H1 (cell line): ENCODE results near the gene RNF2. TPM values are rescaled to one million over a fixed set of nuclear protein-coding genes. Genes with fewer than 3 reads are reported as not detected.
"Not testable (repeated sequence)": the region's sequence is repeated elsewhere in the genome, so short reads cannot be mapped to it uniquely, and the experiment has no call there.

ENCODE experiments used
- CTCF ChIA-PET: fragments of 300-600 bp; sonication (Branson Sonifier 250); formaldehyde crosslinking; loops from one replicate; lab custom pipeline; 2021; ENCODE audit not compliant: partially characterized antibody; lab: Charles Lee
- POLR2A ChIA-PET: fragments of 300-600 bp; sonication (Branson Sonifier 250); formaldehyde crosslinking; loops from one replicate; lab custom pipeline; 2021; ENCODE audit warnings: inconsistent platforms; ENCODE audit not compliant: partially characterized antibody; lab: Charles Lee
- DNase-seq, 2 experiments: peaks; one replicate each; pipeline versions ENCODE4 v3.0.0 to v3.0.0-alpha.2; 2010 to 2022; ENCODE audit warnings: low spot score in 2 of 2, low read depth in 1 of 2, mixed read lengths in 1 of 2
- FAIRE-seq: peaks from 2 replicates; lab custom pipeline; 2011; peaks lifted over from hg19 to GRCh38; lab: Jason Lieb, UNC
- H2AFZ ChIP-seq: 2 replicates; pipeline ENCODE4 v1.8.1; 2012; ENCODE audit warnings: low read length, inconsistent platforms
- H2AK5ac ChIP-seq: 2 replicates; pipeline ENCODE4 v1.6.1; 2013; ENCODE audit warnings: low read depth, low read length
- H2BK120ac ChIP-seq: replicated peaks from 2 replicates; pipeline ENCODE3; 2013; ENCODE audit warnings: low read depth, low read length, inconsistent platforms
- H2BK12ac ChIP-seq: 2 replicates; pipeline ENCODE4 v1.6.1; 2013; ENCODE audit warnings: low read depth, low read length
- H2BK15ac ChIP-seq: 2 replicates; pipeline ENCODE4 v1.6.1; 2013; ENCODE audit warnings: low read length
- H2BK20ac ChIP-seq: 2 replicates; pipeline ENCODE4 v1.6.1; 2013; ENCODE audit warnings: low read length
- H2BK5ac ChIP-seq: 2 replicates; pipeline ENCODE4 v1.6.1; 2013; ENCODE audit warnings: low read depth, low read length
- H3K14ac ChIP-seq: 2 replicates; pipeline ENCODE4 v1.6.1; 2013; ENCODE audit warnings: inconsistent platforms; ENCODE audit not compliant: insufficient read length
- H3K18ac ChIP-seq: 2 replicates; pipeline ENCODE4 v1.6.1; 2013; ENCODE audit warnings: low read length; ENCODE audit errors: extremely low read depth
- H3K23ac ChIP-seq: 2 replicates; pipeline ENCODE4 v1.6.1; 2013; ENCODE audit warnings: inconsistent platforms; ENCODE audit not compliant: insufficient read length
- H3K23me2 ChIP-seq: 2 replicates; pipeline ENCODE4 v1.6.1; 2013; ENCODE audit warnings: low read depth, low read length
- H3K27ac ChIP-seq: 2 replicates; pipeline ENCODE4 v1.6.1; 2011; ENCODE audit warnings: low read depth, low read length, inconsistent platforms
- H3K27me3 ChIP-seq, 4 experiments: replicated peaks in 1 of 4; 1 replicate in 1 of 4; 2 replicates in 3 of 4; pipeline versions ENCODE4 v1.6.1 to v1.8.1; 2011 to 2013; ENCODE audit warnings: low read length in 3 of 4, mild to moderate bottlenecking in 3 of 4, inconsistent platforms in 2 of 4, mixed read lengths in 2 of 4, moderate library complexity in 1 of 4; ENCODE audit not compliant: control insufficient read depth in 3 of 4, insufficient read depth in 3 of 4; ENCODE audit errors: extremely low read depth in 1 of 4
- H3K36me3 ChIP-seq, 4 experiments: 2 replicates each; pipeline versions ENCODE4 v1.6.1 to v1.8.1; 2011 to 2013; ENCODE audit warnings: mild to moderate bottlenecking in 4 of 4, low read length in 3 of 4, moderate library complexity in 2 of 4, control low read depth in 1 of 4, inconsistent platforms in 1 of 4; ENCODE audit not compliant: insufficient read depth in 4 of 4, control insufficient read depth in 2 of 4
- H3K4ac ChIP-seq: replicated peaks from 2 replicates; pipeline ENCODE3; 2013; ENCODE audit warnings: low read length, low read depth, mixed read lengths, inconsistent platforms; ENCODE audit not compliant: insufficient read length
- H3K4me1 ChIP-seq, 4 experiments: replicated peaks in 1 of 4; 1 replicate in 1 of 4; 2 replicates in 3 of 4; pipeline versions ENCODE4 v1.6.1 to v1.8.1; 2011 to 2013; ENCODE audit warnings: low read length in 3 of 4, inconsistent platforms in 2 of 4, mixed read lengths in 1 of 4; ENCODE audit not compliant: insufficient read depth in 4 of 4, control insufficient read depth in 3 of 4
- H3K4me2 ChIP-seq, 2 experiments: 2 replicates each; pipeline versions ENCODE4 v1.6.1 to v1.8.1; 2011 to 2013; ENCODE audit warnings: low read depth in 2 of 2, low read length in 2 of 2, control low read depth in 1 of 2, inconsistent platforms in 1 of 2, mild to moderate bottlenecking in 1 of 2; ENCODE audit not compliant: insufficient read depth in 1 of 2
- H3K4me3 ChIP-seq, 4 experiments: fragments of 200-600, 300-600 bp in 1 of 4; sonication (generic), shearing (Covaris generic), sonication (Bioruptor Twin) in 1 of 4; 2 replicates each; pipeline versions ENCODE4 v1.5.1 to v1.8.1; 2011 to 2016; ENCODE audit warnings: low read length in 4 of 4, low read depth in 3 of 4, control low read depth in 2 of 4, inconsistent platforms in 2 of 4, mild to moderate bottlenecking in 2 of 4, mixed read lengths in 1 of 4, moderate library complexity in 1 of 4; ENCODE audit not compliant: insufficient read depth in 2 of 4; ENCODE audit errors: extremely low read depth in 1 of 4
- H3K56ac ChIP-seq: replicated peaks from 2 replicates; pipeline ENCODE3; 2013; ENCODE audit warnings: low read depth, mild to moderate bottlenecking, mixed read lengths, low read length, inconsistent platforms; ENCODE audit not compliant: insufficient read length
- H3K79me1 ChIP-seq: 2 replicates; pipeline ENCODE4 v1.6.1; 2013; ENCODE audit warnings: low read depth, low read length, control low read depth
- H3K79me2 ChIP-seq, 2 experiments: 2 replicates each; pipeline versions ENCODE4 v1.6.1 to v1.8.1; 2012 to 2013; ENCODE audit warnings: low read length in 2 of 2, mild to moderate bottlenecking in 2 of 2, inconsistent platforms in 1 of 2; ENCODE audit not compliant: insufficient read depth in 2 of 2, control insufficient read depth in 1 of 2
- H3K9ac ChIP-seq, 4 experiments: replicated peaks in 1 of 4; 1 replicate in 1 of 4; 2 replicates in 3 of 4; pipeline versions ENCODE4 v1.6.1 to v1.8.1; 2011 to 2013; ENCODE audit warnings: low read depth in 3 of 4, low read length in 3 of 4, control low read depth in 2 of 4, mild to moderate bottlenecking in 2 of 4, moderate library complexity in 2 of 4, inconsistent platforms in 1 of 4; ENCODE audit errors: extremely low read depth in 1 of 4
- H3K9me3 ChIP-seq, 2 experiments: 2 replicates each; pipeline versions ENCODE4 v1.6.1 to v1.8.1; 2012 to 2013; ENCODE audit warnings: mild to moderate bottlenecking in 2 of 2, moderate library complexity in 2 of 2, control low read depth in 1 of 2, inconsistent platforms in 1 of 2, low read depth in 1 of 2, low read length in 1 of 2, mixed read lengths in 1 of 2; ENCODE audit not compliant: insufficient read depth in 2 of 2
- H4K20me1 ChIP-seq, 2 experiments: replicated peaks in 1 of 2; 2 replicates each; pipeline versions ENCODE3 to v1.8.1; 2011 to 2013; ENCODE audit warnings: inconsistent platforms in 2 of 2, low read length in 2 of 2, mild to moderate bottlenecking in 1 of 2; ENCODE audit not compliant: insufficient read depth in 2 of 2, control insufficient read depth in 1 of 2
- H4K5ac ChIP-seq: 2 replicates; pipeline ENCODE4 v1.6.1; 2013; ENCODE audit warnings: low read length, low read depth, mixed read lengths, inconsistent platforms; ENCODE audit not compliant: insufficient read length
- H4K8ac ChIP-seq: 2 replicates; pipeline ENCODE4 v1.8.0; 2013; ENCODE audit warnings: mild to moderate bottlenecking, moderate library complexity, low read length, inconsistent platforms; ENCODE audit not compliant: insufficient read depth; ENCODE audit errors: extremely low read depth
- H4K91ac ChIP-seq: replicated peaks from 2 replicates; pipeline ENCODE3; 2013; ENCODE audit warnings: low read length, mixed read lengths, inconsistent platforms; ENCODE audit not compliant: insufficient read length
- CEBPB ChIP-seq: IDR thresholded peaks from 2 replicates; pipeline ENCODE4 v1.6.1; 2012; ENCODE audit warnings: low read depth, low read length
- FOSL1 ChIP-seq: IDR thresholded peaks from 2 replicates; pipeline ENCODE4 v1.6.1; 2011; ENCODE audit warnings: mild to moderate bottlenecking, low read depth, low read length, moderate library complexity; ENCODE audit not compliant: insufficient read depth
- JUN ChIP-seq: IDR thresholded peaks from 2 replicates; pipeline ENCODE4 v1.6.1; 2011; ENCODE audit warnings: low read depth, mild to moderate bottlenecking, improper control_type of control experiment, low read length
- MAX ChIP-seq: IDR thresholded peaks from 2 replicates; pipeline ENCODE4 v1.6.1; 2012; ENCODE audit warnings: inconsistent platforms
- NANOG ChIP-seq: IDR thresholded peaks from 2 replicates; pipeline ENCODE4 v1.6.1; 2011; ENCODE audit warnings: low read length, low read depth, mild to moderate bottlenecking, inconsistent platforms; ENCODE audit not compliant: insufficient read depth, poor library complexity, severe bottlenecking
- NRF1 ChIP-seq: IDR thresholded peaks from 2 replicates; pipeline ENCODE4 v1.6.1; 2011; ENCODE audit warnings: mild to moderate bottlenecking, low read depth, low read length, improper control_type of control experiment
- PHF8 ChIP-seq: fragments of 200-600 bp; sonication (generic); conservative IDR thresholded peaks from 2 replicates; pipeline ENCODE4 v1.7.1; 2012; ENCODE audit warnings: low read depth, mild to moderate bottlenecking, inconsistent platforms, low read length, moderate library complexity
- RAD21 ChIP-seq, 2 experiments: IDR thresholded peaks in 1 of 2; conservative IDR thresholded peaks in 1 of 2; 2 replicates each; pipeline ENCODE4 v1.6.1; 2011; ENCODE audit warnings: low read depth in 2 of 2, low read length in 2 of 2, improper control_type of control experiment in 1 of 2, inconsistent platforms in 1 of 2, mild to moderate bottlenecking in 1 of 2, moderate library complexity in 1 of 2
- TBP ChIP-seq: IDR thresholded peaks from 2 replicates; pipeline ENCODE4 v1.6.1; 2011; ENCODE audit warnings: low read depth, low read length, improper control_type of control experiment
- WGBS, 2 experiments: shearing (Covaris generic) in 1 of 2; methylation state at CpG; one replicate each; pipeline versions ENCODE4 v1.1.6 to v1.1.7; 2013 to 2015; ENCODE audit warnings: low lambda C conversion rate in 2 of 2, mixed read lengths in 2 of 2, inconsistent platforms in 1 of 2, low coverage in 1 of 2, missing lambda C conversion rate in 1 of 2; ENCODE audit not compliant: insufficient replicate concordance in 2 of 2, insufficient coverage in 1 of 2, insufficient read length in 1 of 2; ENCODE audit errors: extremely low coverage in 1 of 2, missing lambda C conversion rate in 1 of 2; 5-methylcytosine and 5-hydroxymethylcytosine counted together
- polyA plus RNA-seq, 7 experiments: library from polyadenylated mRNA; depleted of rRNA in 3 of 7; stranded (reverse) in 5 of 7; unstranded in 2 of 7; fragments of >200 nt in 5 of 7; fragments of 200-250 nt in 2 of 7; gene quantifications; 1 replicate in 5 of 7; 2 replicates in 1 of 7; 4 replicates in 1 of 7; pipeline versions ENCODE4 v1.2.1 to v1.2.3, GENCODE V29; 2011 to 2013; ENCODE audit warnings: missing spikeins in 2 of 7, mixed read lengths in 2 of 7
- total RNA-seq: library from RNA; stranded (reverse); fragmentation: NEBNext Ultra II Directional; extraction: Animal tissue kit (Norgen Biotek cat#: 25700); gene quantifications from 2 replicates; pipeline ENCODE4 v1.2.1, GENCODE V29; 2021

Gene RNF2
- total and polyA plus RNA-seq, 2 of the 8 experiments (the other 6 are each of a cell fraction or from before 2014, with no cell fraction given) = 28.9 to 58.9 TPM

GRCh38 chr1:185044981-185045813, at the start of gene RNF2 (continued):
- TF ChIP-seq NRF1 = no peak
- peak; percentile 83 for TF ChIP-seq PHF8
- TF ChIP-seq CEBPB = no peak
- no peak for TF ChIP-seq JUN
- peak; percentile 70 for TF ChIP-seq TBP
- TF ChIP-seq FOSL1 = no peak
- TF ChIP-seq RAD21 (IDR thresholded peaks at IDR 0.05 in 1 of 2, conservative IDR thresholded peaks at IDR 0.05 in 1 of 2; ENCODE audit: low read depth in 2 of 2, low read length in 2 of 2) = 0 out of 4 replicates have a peak, but pooled peaks of 1 of the 2 experiments have one; percentile 12
- TF ChIP-seq MAX = peak; percentile 99
- peak; percentile 4 for TF ChIP-seq NANOG

GRCh38 chr1:184999974-185000373, 45.4 kb upstream of the RNF2 start:
- H3K9me3 ChIP-seq, H4K91ac ChIP-seq, H3K23ac ChIP-seq, H3K4me1 ChIP-seq, H3K4me3 ChIP-seq, DNase-seq, H4K8ac ChIP-seq, H3K14ac ChIP-seq, H2BK12ac ChIP-seq, H3K4me2 ChIP-seq, H3K27ac ChIP-seq, H3K27me3 ChIP-seq, H4K5ac ChIP-seq, H3K9ac ChIP-seq, H3K79me1 ChIP-seq, H2AK5ac ChIP-seq, H3K23me2 ChIP-seq, CTCF ChIA-PET, H2AFZ ChIP-seq, H2BK15ac ChIP-seq, H3K36me3 ChIP-seq, H2BK120ac ChIP-seq, FAIRE-seq, H3K56ac ChIP-seq, H3K4ac ChIP-seq, H3K79me2 ChIP-seq, H3K18ac ChIP-seq, H2BK5ac ChIP-seq, H2BK20ac ChIP-seq, H4K20me1 ChIP-seq: not testable (repeated sequence)
- POLR2A ChIA-PET = interaction anchor here (0.6 kb wide), 1 partner anchor 45 kb away, joined by 3 read pairs; the partner anchor contains the start of gene RNF2
- 96% methylated on average over 6 of the region's 6 CpGs; no CpG with 5 or more reads in 1 of the 2 experiments for WGBS, 2 experiments
